ENCODE measurements around the gene CRP.

The CRP gene

DNA sequence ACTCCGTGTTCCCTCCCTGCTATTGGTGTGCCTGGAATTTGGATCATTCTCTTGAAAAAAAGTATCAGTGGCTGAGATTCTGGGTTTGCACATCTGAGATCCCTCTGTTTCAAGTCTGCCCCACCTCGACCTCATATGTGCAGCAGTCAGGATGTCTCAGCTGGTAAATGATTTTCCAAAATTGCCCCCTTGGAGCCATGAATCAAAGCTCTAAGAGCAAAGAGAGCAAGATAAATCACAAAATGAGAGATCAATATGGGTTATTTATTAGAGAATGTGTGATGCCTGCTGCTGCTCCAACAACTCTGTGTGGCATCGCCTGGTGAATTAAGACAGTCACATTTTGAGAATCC lies 8.5 kb downstream of the CRP start:
- Histone ChIP-seq H3K36me3 (no peaks in the 10 kb centered on the region), H3K4me3 (ENCODE audit: low read depth, low read length) (no peak overlapping the region), H3K27me3 (no peaks in the 10 kb centered on the region), H3K4me1 (no peaks in the 10 kb centered on the region), H3K9me3 (no peaks in the 10 kb centered on the region)
- no peak for DNase-seq
- TF ChIP-seq, protein P1, sequence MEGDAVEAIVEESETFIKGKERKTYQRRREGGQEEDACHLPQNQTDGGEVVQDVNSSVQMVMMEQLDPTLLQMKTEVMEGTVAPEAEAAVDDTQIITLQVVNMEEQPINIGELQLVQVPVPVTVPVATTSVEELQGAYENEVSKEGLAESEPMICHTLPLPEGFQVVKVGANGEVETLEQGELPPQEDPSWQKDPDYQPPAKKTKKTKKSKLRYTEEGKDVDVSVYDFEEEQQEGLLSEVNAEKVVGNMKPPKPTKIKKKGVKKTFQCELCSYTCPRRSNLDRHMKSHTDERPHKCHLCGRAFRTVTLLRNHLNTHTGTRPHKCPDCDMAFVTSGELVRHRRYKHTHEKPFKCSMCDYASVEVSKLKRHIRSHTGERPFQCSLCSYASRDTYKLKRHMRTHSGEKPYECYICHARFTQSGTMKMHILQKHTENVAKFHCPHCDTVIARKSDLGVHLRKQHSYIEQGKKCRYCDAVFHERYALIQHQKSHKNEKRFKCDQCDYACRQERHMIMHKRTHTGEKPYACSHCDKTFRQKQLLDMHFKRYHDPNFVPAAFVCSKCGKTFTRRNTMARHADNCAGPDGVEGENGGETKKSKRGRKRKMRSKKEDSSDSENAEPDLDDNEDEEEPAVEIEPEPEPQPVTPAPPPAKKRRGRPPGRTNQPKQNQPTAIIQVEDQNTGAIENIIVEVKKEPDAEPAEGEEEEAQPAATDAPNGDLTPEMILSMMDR (IDR thresholded peaks at IDR 0.05; ENCODE audit: low read depth, low read length) = no peak

DNA sequence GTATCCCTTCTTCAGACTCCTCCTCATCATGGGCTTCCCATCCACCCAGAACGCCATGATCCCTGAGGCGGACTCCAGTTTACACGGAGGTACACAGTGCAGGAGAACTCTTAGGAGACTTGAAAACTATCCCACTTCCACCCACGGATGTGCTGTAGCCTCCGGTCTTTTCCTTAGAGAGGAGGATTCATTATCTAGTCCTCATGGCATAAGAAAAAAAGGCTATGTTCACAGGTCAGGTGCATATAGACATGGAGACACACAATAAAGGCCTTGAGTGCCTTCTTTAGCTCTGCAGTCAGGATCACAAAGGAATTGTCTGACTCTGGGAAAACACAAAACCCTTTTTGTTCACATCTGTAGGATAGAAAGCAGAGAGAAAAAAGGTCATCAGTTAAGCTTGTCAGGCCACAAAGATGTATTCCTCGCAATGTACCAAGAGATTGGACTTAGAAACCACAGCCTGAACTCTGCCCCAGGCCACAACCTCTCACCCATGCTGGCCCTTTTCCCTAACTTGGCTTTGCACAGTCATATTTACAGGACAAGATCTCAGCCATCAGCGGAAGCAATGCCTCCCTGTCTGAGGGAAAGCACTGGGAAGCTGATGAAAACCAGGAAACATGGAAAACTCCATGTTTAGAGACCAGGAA lies 9.0 kb downstream of the CRP start:
- no peaks in the 10 kb centered on the region for H3K9me3 ChIP-seq
- no peaks in the 10 kb centered on the region for H3K27me3 ChIP-seq
- H3K4me3 ChIP-seq (ENCODE audit: low read depth, low read length) = no peak overlapping the region
- DNase-seq = no peak
- TF ChIP-seq, protein P1 (IDR thresholded peaks at IDR 0.05; ENCODE audit: low read depth, low read length) = no peak
- no peaks in the 10 kb centered on the region for H3K4me1 ChIP-seq
- no peaks in the 10 kb centered on the region for H3K36me3 ChIP-seq

DNA sequence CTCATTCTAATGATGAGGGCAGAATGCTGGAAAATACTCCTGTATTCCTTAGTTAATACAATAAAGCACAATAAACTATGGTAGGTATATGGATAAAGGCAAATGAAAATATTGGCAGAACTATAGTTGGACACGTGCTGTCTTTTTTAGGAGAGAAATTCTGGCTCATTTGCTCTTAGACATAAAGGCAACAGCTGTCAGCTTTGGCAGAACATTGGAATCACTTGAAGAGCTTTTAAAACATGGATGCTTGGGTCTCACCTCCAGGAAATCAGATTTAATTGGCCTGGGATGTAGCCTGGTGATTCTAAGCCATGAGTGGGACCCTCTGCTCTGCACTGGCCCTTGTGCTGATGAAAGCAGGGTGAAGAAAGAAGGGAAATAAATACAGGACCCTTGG lies 9.9 kb downstream of the CRP start:
- no peak for DNase-seq
- no peaks in the 10 kb centered on the region for H3K36me3 ChIP-seq

DNA sequence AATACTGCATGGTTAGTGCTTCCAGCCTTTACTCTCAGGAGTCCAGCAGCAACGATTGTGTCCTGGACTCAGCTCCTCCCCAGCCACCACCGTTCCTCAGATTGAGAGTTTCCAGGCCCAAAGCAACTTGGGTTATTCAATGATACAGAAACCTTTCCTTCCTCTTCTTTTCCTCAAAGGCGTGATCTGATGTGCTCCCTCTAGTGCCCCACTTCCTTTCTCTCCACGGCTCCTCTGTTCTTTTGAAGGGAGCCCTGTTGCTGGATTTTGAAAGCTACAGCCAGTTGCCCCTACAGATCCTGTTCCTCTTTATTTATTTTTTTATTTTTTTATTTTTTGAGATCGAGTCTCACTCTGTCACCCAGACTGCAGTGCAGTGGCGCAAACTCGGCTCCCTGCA lies 14.1 kb downstream of the CRP start:
- Histone ChIP-seq H3K4me1 (no peaks in the 10 kb centered on the region), H3K36me3 (no peaks in the 10 kb centered on the region), H3K27me3 (no peaks in the 10 kb centered on the region), H3K4me3 (ENCODE audit: low read depth, low read length) (no peak overlapping the region), H3K9me3 (no peaks in the 10 kb centered on the region)
- DNase-seq = no peak
- TF ChIP-seq, protein P1 (IDR thresholded peaks at IDR 0.05; ENCODE audit: low read depth, low read length) = no peak

More for the DNA sequence above, 9.9 kb downstream of the CRP start:
- TF ChIP-seq, protein P1 (IDR thresholded peaks at IDR 0.05; ENCODE audit: low read depth, low read length) = no peak
- no peak overlapping the region for H3K4me3 ChIP-seq (ENCODE audit: low read depth, low read length)
- no peaks in the 10 kb centered on the region for H3K4me1 ChIP-seq
- no peaks in the 10 kb centered on the region for H3K9me3 ChIP-seq
- no peaks in the 10 kb centered on the region for H3K27me3 ChIP-seq

DNA sequence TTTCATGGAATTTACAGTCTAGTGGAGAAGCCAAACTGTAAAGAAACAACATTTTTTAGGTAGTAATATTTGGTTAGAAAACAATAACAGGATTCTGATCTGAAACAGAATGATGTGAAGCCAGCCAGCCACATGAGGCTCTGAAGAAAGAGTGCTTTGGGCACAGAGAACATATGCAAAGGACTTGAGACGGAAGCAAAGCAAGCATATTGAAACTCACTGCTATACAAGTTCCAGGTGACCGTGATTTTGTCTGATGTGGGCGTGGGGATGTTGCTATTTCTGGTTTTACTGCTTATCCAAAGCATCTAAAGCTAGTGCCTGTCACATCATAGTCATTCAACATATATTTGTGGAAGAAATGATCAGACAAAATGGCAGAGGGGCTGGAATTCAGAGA lies 14.7 kb downstream of the CRP start:
- TF ChIP-seq, protein P1 (IDR thresholded peaks at IDR 0.05; ENCODE audit: low read depth, low read length) = no peak
- Histone ChIP-seq H3K27me3 (no peaks in the 10 kb centered on the region), H3K4me3 (ENCODE audit: low read depth, low read length) (no peak overlapping the region), H3K4me1 (no peaks in the 10 kb centered on the region), H3K36me3 (no peaks in the 10 kb centered on the region), H3K9me3 (no peaks in the 10 kb centered on the region)
- DNase-seq = no peak

DNA sequence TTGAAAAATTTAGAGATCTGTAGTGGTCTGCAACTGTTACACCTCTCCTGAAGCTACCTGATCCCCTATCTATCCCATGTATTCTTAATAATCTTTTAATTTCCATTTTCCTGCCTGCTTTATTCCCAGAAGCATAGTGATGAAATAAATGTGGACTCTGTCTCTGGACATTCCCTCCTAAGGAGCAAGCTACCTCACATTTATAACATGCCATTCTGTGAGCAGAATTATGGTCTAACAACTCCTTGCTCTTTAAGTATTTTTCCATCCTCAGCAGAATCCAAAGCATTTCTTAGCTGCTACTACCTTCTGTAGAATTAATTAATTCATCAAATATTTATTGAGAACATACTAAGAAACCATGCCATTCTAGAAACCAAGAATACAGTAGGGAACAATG lies 15.1 kb downstream of the CRP start:
- no peaks in the 10 kb centered on the region for H3K4me1 ChIP-seq
- H3K27me3 ChIP-seq = no peaks in the 10 kb centered on the region
- DNase-seq = no peak
- no peaks in the 10 kb centered on the region for H3K9me3 ChIP-seq
- no peak overlapping the region for H3K4me3 ChIP-seq (ENCODE audit: low read depth, low read length)
- no peaks in the 10 kb centered on the region for H3K36me3 ChIP-seq
- TF ChIP-seq, protein P1 (IDR thresholded peaks at IDR 0.05; ENCODE audit: low read depth, low read length) = no peak
